Measurements from ENCODE around the gene NFIB.

Gene NFIB

GRCh38 chr9:14212697-14213420 is 101.1 kb downstream of the NFIB start:
- DNase-seq (ENCODE audit: low read depth): no peak

GRCh38 chr9:14212077-14212476 is 101.9 kb downstream of the NFIB start:
- no peak for DNase-seq (ENCODE audit: low read depth)

GRCh38 chr9:14211564-14211963 is 102.4 kb downstream of the NFIB start:
- DNase-seq (ENCODE audit: low read depth): no peak

GRCh38 chr9:14210428-14210827 is 103.5 kb downstream of the NFIB start:
- DNase-seq (ENCODE audit: low read depth): no peak

GRCh38 chr9:14209399-14210345 is 104.3 kb downstream of the NFIB start:
- no peak for DNase-seq (ENCODE audit: low read depth)

- no peak for DNase-seq (ENCODE audit: low read depth)
Observed at GRCh38 chr9:14207352-14207995, 106.5 kb downstream of the NFIB start.

- DNase-seq (ENCODE audit: low read depth): no peak
Observed at GRCh38 chr9:14205463-14205862, 108.5 kb downstream of the NFIB start.

- no peak for DNase-seq (ENCODE audit: low read depth)
Observed at GRCh38 chr9:14203356-14204056, 110.4 kb downstream of the NFIB start.

- no peak for DNase-seq (ENCODE audit: low read depth)
Observed at GRCh38 chr9:14198841-14199455, 115.0 kb downstream of the NFIB start.

GRCh38 chr9:14198047-14198840 is 115.7 kb downstream of the NFIB start:
- no peak for DNase-seq (ENCODE audit: low read depth)

- no peak for DNase-seq (ENCODE audit: low read depth)
Observed at GRCh38 chr9:14197325-14197858, 116.5 kb downstream of the NFIB start.

GRCh38 chr9:14193328-14193990 is 120.5 kb downstream of the NFIB start:
- no peak for DNase-seq (ENCODE audit: low read depth)

GRCh38 chr9:14192556-14192955 is 121.4 kb downstream of the NFIB start:
- no peak for DNase-seq (ENCODE audit: low read depth)

GRCh38 chr9:14191512-14191911 is 122.4 kb downstream of the NFIB start:
- DNase-seq (ENCODE audit: low read depth): no peak

- no peak for DNase-seq (ENCODE audit: low read depth)
Observed at GRCh38 chr9:14190240-14190639, 123.7 kb downstream of the NFIB start.

- no peak for DNase-seq (ENCODE audit: low read depth)
Observed at GRCh38 chr9:14189578-14189977, 124.4 kb downstream of the NFIB start.

GRCh38 chr9:14189146-14189545 is 124.8 kb downstream of the NFIB start:
- no peak for DNase-seq (ENCODE audit: low read depth)

- DNase-seq (ENCODE audit: low read depth): no peak
Observed at GRCh38 chr9:14188538-14188937, 125.4 kb downstream of the NFIB start.

GRCh38 chr9:14188011-14188410 is 125.9 kb downstream of the NFIB start:
- DNase-seq (ENCODE audit: low read depth): no peak

GRCh38 chr9:14186096-14186495 is 127.8 kb downstream of the NFIB start:
- no peak for DNase-seq (ENCODE audit: low read depth)
